H1 (cell line): ENCODE results near the gene WDR54. TPM values are rescaled to one million over a fixed set of nuclear protein-coding genes. Genes with fewer than 3 reads are reported as not detected.

Source experiments
- CTCF ChIA-PET: fragments of 300-600 bp; sonication (Branson Sonifier 250); formaldehyde crosslinking; loops from one replicate; lab custom pipeline; 2021; ENCODE audit not compliant: partially characterized antibody; lab: Charles Lee
- POLR2A ChIA-PET: fragments of 300-600 bp; sonication (Branson Sonifier 250); formaldehyde crosslinking; loops from one replicate; lab custom pipeline; 2021; ENCODE audit warnings: inconsistent platforms; ENCODE audit not compliant: partially characterized antibody; lab: Charles Lee
- DNase-seq, 2 experiments: peaks; one replicate each; pipeline versions ENCODE4 v3.0.0 to v3.0.0-alpha.2; 2010 to 2022; ENCODE audit warnings: low spot score in 2 of 2, low read depth in 1 of 2, mixed read lengths in 1 of 2
- FAIRE-seq: peaks from 2 replicates; lab custom pipeline; 2011; peaks lifted over from hg19 to GRCh38; lab: Jason Lieb, UNC
- H2AFZ ChIP-seq: 2 replicates; pipeline ENCODE4 v1.8.1; 2012; ENCODE audit warnings: low read length, inconsistent platforms
- H2AK5ac ChIP-seq: 2 replicates; pipeline ENCODE4 v1.6.1; 2013; ENCODE audit warnings: low read depth, low read length
- H2BK120ac ChIP-seq: replicated peaks from 2 replicates; pipeline ENCODE3; 2013; ENCODE audit warnings: low read depth, low read length, inconsistent platforms
- H2BK12ac ChIP-seq: 2 replicates; pipeline ENCODE4 v1.6.1; 2013; ENCODE audit warnings: low read depth, low read length
- H2BK15ac ChIP-seq: 2 replicates; pipeline ENCODE4 v1.6.1; 2013; ENCODE audit warnings: low read length
- H2BK20ac ChIP-seq: 2 replicates; pipeline ENCODE4 v1.6.1; 2013; ENCODE audit warnings: low read length
- H2BK5ac ChIP-seq: 2 replicates; pipeline ENCODE4 v1.6.1; 2013; ENCODE audit warnings: low read depth, low read length
- H3K14ac ChIP-seq: 2 replicates; pipeline ENCODE4 v1.6.1; 2013; ENCODE audit warnings: inconsistent platforms; ENCODE audit not compliant: insufficient read length
- H3K18ac ChIP-seq: 2 replicates; pipeline ENCODE4 v1.6.1; 2013; ENCODE audit warnings: low read length; ENCODE audit errors: extremely low read depth
- H3K23ac ChIP-seq: 2 replicates; pipeline ENCODE4 v1.6.1; 2013; ENCODE audit warnings: inconsistent platforms; ENCODE audit not compliant: insufficient read length
- H3K23me2 ChIP-seq: 2 replicates; pipeline ENCODE4 v1.6.1; 2013; ENCODE audit warnings: low read depth, low read length
- H3K27ac ChIP-seq: 2 replicates; pipeline ENCODE4 v1.6.1; 2011; ENCODE audit warnings: low read depth, low read length, inconsistent platforms
- H3K27me3 ChIP-seq, 4 experiments: replicated peaks in 1 of 4; 1 replicate in 1 of 4; 2 replicates in 3 of 4; pipeline versions ENCODE4 v1.6.1 to v1.8.1; 2011 to 2013; ENCODE audit warnings: low read length in 3 of 4, mild to moderate bottlenecking in 3 of 4, inconsistent platforms in 2 of 4, mixed read lengths in 2 of 4, moderate library complexity in 1 of 4; ENCODE audit not compliant: control insufficient read depth in 3 of 4, insufficient read depth in 3 of 4; ENCODE audit errors: extremely low read depth in 1 of 4
- H3K36me3 ChIP-seq, 4 experiments: 2 replicates each; pipeline versions ENCODE4 v1.6.1 to v1.8.1; 2011 to 2013; ENCODE audit warnings: mild to moderate bottlenecking in 4 of 4, low read length in 3 of 4, moderate library complexity in 2 of 4, control low read depth in 1 of 4, inconsistent platforms in 1 of 4; ENCODE audit not compliant: insufficient read depth in 4 of 4, control insufficient read depth in 2 of 4
- H3K4ac ChIP-seq: replicated peaks from 2 replicates; pipeline ENCODE3; 2013; ENCODE audit warnings: low read length, low read depth, mixed read lengths, inconsistent platforms; ENCODE audit not compliant: insufficient read length
- H3K4me1 ChIP-seq, 4 experiments: replicated peaks in 1 of 4; 1 replicate in 1 of 4; 2 replicates in 3 of 4; pipeline versions ENCODE4 v1.6.1 to v1.8.1; 2011 to 2013; ENCODE audit warnings: low read length in 3 of 4, inconsistent platforms in 2 of 4, mixed read lengths in 1 of 4; ENCODE audit not compliant: insufficient read depth in 4 of 4, control insufficient read depth in 3 of 4
- H3K4me2 ChIP-seq, 2 experiments: 2 replicates each; pipeline versions ENCODE4 v1.6.1 to v1.8.1; 2011 to 2013; ENCODE audit warnings: low read depth in 2 of 2, low read length in 2 of 2, control low read depth in 1 of 2, inconsistent platforms in 1 of 2, mild to moderate bottlenecking in 1 of 2; ENCODE audit not compliant: insufficient read depth in 1 of 2
- H3K4me3 ChIP-seq, 4 experiments: fragments of 200-600, 300-600 bp in 1 of 4; sonication (generic), shearing (Covaris generic), sonication (Bioruptor Twin) in 1 of 4; 2 replicates each; pipeline versions ENCODE4 v1.5.1 to v1.8.1; 2011 to 2016; ENCODE audit warnings: low read length in 4 of 4, low read depth in 3 of 4, control low read depth in 2 of 4, inconsistent platforms in 2 of 4, mild to moderate bottlenecking in 2 of 4, mixed read lengths in 1 of 4, moderate library complexity in 1 of 4; ENCODE audit not compliant: insufficient read depth in 2 of 4; ENCODE audit errors: extremely low read depth in 1 of 4
- H3K56ac ChIP-seq: replicated peaks from 2 replicates; pipeline ENCODE3; 2013; ENCODE audit warnings: low read depth, mild to moderate bottlenecking, mixed read lengths, low read length, inconsistent platforms; ENCODE audit not compliant: insufficient read length
- H3K79me1 ChIP-seq: 2 replicates; pipeline ENCODE4 v1.6.1; 2013; ENCODE audit warnings: low read depth, low read length, control low read depth
- H3K79me2 ChIP-seq, 2 experiments: 2 replicates each; pipeline versions ENCODE4 v1.6.1 to v1.8.1; 2012 to 2013; ENCODE audit warnings: low read length in 2 of 2, mild to moderate bottlenecking in 2 of 2, inconsistent platforms in 1 of 2; ENCODE audit not compliant: insufficient read depth in 2 of 2, control insufficient read depth in 1 of 2
- H3K9ac ChIP-seq, 4 experiments: replicated peaks in 1 of 4; 1 replicate in 1 of 4; 2 replicates in 3 of 4; pipeline versions ENCODE4 v1.6.1 to v1.8.1; 2011 to 2013; ENCODE audit warnings: low read depth in 3 of 4, low read length in 3 of 4, control low read depth in 2 of 4, mild to moderate bottlenecking in 2 of 4, moderate library complexity in 2 of 4, inconsistent platforms in 1 of 4; ENCODE audit errors: extremely low read depth in 1 of 4
- H3K9me3 ChIP-seq, 2 experiments: 2 replicates each; pipeline versions ENCODE4 v1.6.1 to v1.8.1; 2012 to 2013; ENCODE audit warnings: mild to moderate bottlenecking in 2 of 2, moderate library complexity in 2 of 2, control low read depth in 1 of 2, inconsistent platforms in 1 of 2, low read depth in 1 of 2, low read length in 1 of 2, mixed read lengths in 1 of 2; ENCODE audit not compliant: insufficient read depth in 2 of 2
- H4K20me1 ChIP-seq, 2 experiments: replicated peaks in 1 of 2; 2 replicates each; pipeline versions ENCODE3 to v1.8.1; 2011 to 2013; ENCODE audit warnings: inconsistent platforms in 2 of 2, low read length in 2 of 2, mild to moderate bottlenecking in 1 of 2; ENCODE audit not compliant: insufficient read depth in 2 of 2, control insufficient read depth in 1 of 2
- H4K5ac ChIP-seq: 2 replicates; pipeline ENCODE4 v1.6.1; 2013; ENCODE audit warnings: low read length, low read depth, mixed read lengths, inconsistent platforms; ENCODE audit not compliant: insufficient read length
- H4K8ac ChIP-seq: 2 replicates; pipeline ENCODE4 v1.8.0; 2013; ENCODE audit warnings: mild to moderate bottlenecking, moderate library complexity, low read length, inconsistent platforms; ENCODE audit not compliant: insufficient read depth; ENCODE audit errors: extremely low read depth
- H4K91ac ChIP-seq: replicated peaks from 2 replicates; pipeline ENCODE3; 2013; ENCODE audit warnings: low read length, mixed read lengths, inconsistent platforms; ENCODE audit not compliant: insufficient read length
- ASH2L ChIP-seq: fragments of 200-600, 300-600 bp; sonication (generic); IDR thresholded peaks from one replicate; pipeline ENCODE4 v1.7.1; 2017; ENCODE audit warnings: low read length
- BRCA1 ChIP-seq: IDR thresholded peaks from 2 replicates; pipeline ENCODE4 v1.6.1; 2012; ENCODE audit warnings: low read depth, low read length, improper control_type of control experiment
- GABPA ChIP-seq: IDR thresholded peaks from 2 replicates; pipeline ENCODE4 v1.6.1; 2011; ENCODE audit warnings: mild to moderate bottlenecking, low read length, moderate library complexity, borderline replicate concordance; ENCODE audit not compliant: insufficient read depth
- JUN ChIP-seq: IDR thresholded peaks from 2 replicates; pipeline ENCODE4 v1.6.1; 2011; ENCODE audit warnings: low read depth, mild to moderate bottlenecking, improper control_type of control experiment, low read length
- NRF1 ChIP-seq: IDR thresholded peaks from 2 replicates; pipeline ENCODE4 v1.6.1; 2011; ENCODE audit warnings: mild to moderate bottlenecking, low read depth, low read length, improper control_type of control experiment
- POLR2A ChIP-seq, 2 experiments: IDR thresholded peaks; 1 replicate in 1 of 2; 2 replicates in 1 of 2; pipeline ENCODE4 v1.6.1; 2011; ENCODE audit warnings: low read depth in 2 of 2, low read length in 2 of 2, mild to moderate bottlenecking in 2 of 2; ENCODE audit errors: control extremely low read depth in 1 of 2
- POLR2AphosphoS5 ChIP-seq: IDR thresholded peaks from 2 replicates; pipeline ENCODE4 v1.6.1; 2011; ENCODE audit warnings: low read depth, low read length
- POU5F1 ChIP-seq: IDR thresholded peaks from 2 replicates; pipeline ENCODE4 v1.6.1; 2011; ENCODE audit warnings: low read depth, mild to moderate bottlenecking, low read length, moderate library complexity
- RNF2 ChIP-seq: fragments of 200-900, 300-1000 bp; sonication (generic); IDR thresholded peaks from 2 replicates; pipeline ENCODE4 v1.7.1; 2016; ENCODE audit warnings: borderline replicate concordance, low read depth, mild to moderate bottlenecking, antibody characterized with exemption, low read length; ENCODE audit not compliant: poor library complexity, severe bottlenecking; ENCODE audit errors: missing control alignments
- SIN3A ChIP-seq, 2 experiments: IDR thresholded peaks in 1 of 2; conservative IDR thresholded peaks in 1 of 2; 2 replicates each; pipeline ENCODE4 v1.6.1; 2011 to 2012; ENCODE audit warnings: low read length in 2 of 2, improper control_type of control experiment in 1 of 2, low read depth in 1 of 2, mild to moderate bottlenecking in 1 of 2
- WGBS, 2 experiments: shearing (Covaris generic) in 1 of 2; methylation state at CpG; one replicate each; pipeline versions ENCODE4 v1.1.6 to v1.1.7; 2013 to 2015; ENCODE audit warnings: low lambda C conversion rate in 2 of 2, mixed read lengths in 2 of 2, inconsistent platforms in 1 of 2, low coverage in 1 of 2, missing lambda C conversion rate in 1 of 2; ENCODE audit not compliant: insufficient replicate concordance in 2 of 2, insufficient coverage in 1 of 2, insufficient read length in 1 of 2; ENCODE audit errors: extremely low coverage in 1 of 2, missing lambda C conversion rate in 1 of 2; 5-methylcytosine and 5-hydroxymethylcytosine counted together
- polyA plus RNA-seq, 7 experiments: library from polyadenylated mRNA; depleted of rRNA in 3 of 7; stranded (reverse) in 5 of 7; unstranded in 2 of 7; fragments of >200 nt in 5 of 7; fragments of 200-250 nt in 2 of 7; gene quantifications; 1 replicate in 5 of 7; 2 replicates in 1 of 7; 4 replicates in 1 of 7; pipeline versions ENCODE4 v1.2.1 to v1.2.3, GENCODE V29; 2011 to 2013; ENCODE audit warnings: missing spikeins in 2 of 7, mixed read lengths in 2 of 7
- total RNA-seq: library from RNA; stranded (reverse); fragmentation: NEBNext Ultra II Directional; extraction: Animal tissue kit (Norgen Biotek cat#: 25700); gene quantifications from 2 replicates; pipeline ENCODE4 v1.2.1, GENCODE V29; 2021
- TF ChIP-seq, protein P1 (sequence below): IDR thresholded peaks from 2 replicates; pipeline ENCODE4 v1.6.1; 2012; ENCODE audit warnings: low read length, inconsistent platforms

The WDR54 gene
- total and polyA plus RNA-seq, 2 of the 8 experiments (the other 6 are each of a cell fraction or from before 2014, with no cell fraction given) = 41.6 to 125 TPM

DNA sequence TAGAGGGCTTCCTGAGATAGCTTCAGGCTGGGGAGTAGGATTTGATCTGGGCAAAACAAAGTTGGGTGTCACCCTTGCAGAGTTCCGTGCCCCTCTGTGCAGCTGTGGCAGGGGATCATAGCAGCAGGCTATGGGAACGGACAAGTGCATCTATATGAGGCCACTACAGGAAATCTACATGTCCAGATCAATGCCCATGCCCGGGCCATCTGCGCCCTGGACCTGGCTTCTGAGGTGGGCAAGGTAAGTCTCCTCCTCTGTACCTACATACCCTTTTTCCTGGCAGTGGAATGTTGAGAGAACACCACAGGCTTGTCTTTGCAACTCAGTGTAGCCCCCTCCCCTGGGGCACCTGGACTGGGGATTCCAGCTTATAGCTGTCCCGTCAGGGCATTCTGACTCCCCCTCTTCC, 3.5 kb downstream of the WDR54 start:
- no peak for TF ChIP-seq NRF1
- TF ChIP-seq BRCA1 = no peak
- no peak for TF ChIP-seq ASH2L
- TF ChIP-seq JUN = no peak
- TF ChIP-seq POU5F1 = no peak
- TF ChIP-seq POLR2AphosphoS5 = peak; percentile 31; the same call in 1 of the 2 replicates
- no peak for TF ChIP-seq RNF2
- no peak for TF ChIP-seq GABPA
- TF ChIP-seq SIN3A (conservative IDR thresholded peaks at IDR 0.05 in 1 of 2, IDR thresholded peaks at IDR 0.05 in 1 of 2; ENCODE audit: low read depth in 1 of 2, low read length in 2 of 2) = no peak
- TF ChIP-seq, protein P1, sequence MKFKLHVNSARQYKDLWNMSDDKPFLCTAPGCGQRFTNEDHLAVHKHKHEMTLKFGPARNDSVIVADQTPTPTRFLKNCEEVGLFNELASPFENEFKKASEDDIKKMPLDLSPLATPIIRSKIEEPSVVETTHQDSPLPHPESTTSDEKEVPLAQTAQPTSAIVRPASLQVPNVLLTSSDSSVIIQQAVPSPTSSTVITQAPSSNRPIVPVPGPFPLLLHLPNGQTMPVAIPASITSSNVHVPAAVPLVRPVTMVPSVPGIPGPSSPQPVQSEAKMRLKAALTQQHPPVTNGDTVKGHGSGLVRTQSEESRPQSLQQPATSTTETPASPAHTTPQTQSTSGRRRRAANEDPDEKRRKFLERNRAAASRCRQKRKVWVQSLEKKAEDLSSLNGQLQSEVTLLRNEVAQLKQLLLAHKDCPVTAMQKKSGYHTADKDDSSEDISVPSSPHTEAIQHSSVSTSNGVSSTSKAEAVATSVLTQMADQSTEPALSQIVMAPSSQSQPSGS = no peak
- peak in 1 of 2 experiments; percentile 24; a peak in 1 of 3 replicates for TF ChIP-seq POLR2A (IDR thresholded peaks at IDR 0.05; ENCODE audit: control extremely low read depth in 1 of 2, low read depth in 2 of 2, low read length in 2 of 2)
- H4K5ac ChIP-seq = no peak overlapping the region
- 87% methylated on average over 5 of the region's 5 CpGs; no CpG with 5 or more reads in 1 of the 2 experiments for WGBS, 2 experiments
- H3K4me1 ChIP-seq = peaks cover 0 to 5% (median 3%) of the 10 kb centered on the region in 4 experiments; a peak in 3 of 7 replicates
- H3K23ac ChIP-seq = no peak overlapping the region
- POLR2A ChIA-PET = interaction anchor here (0.6 to 5.5 kb wide), 12 partner anchors 7 to 78 kb away, joined by 3 to 42 read pairs (median 5); partner anchors contain the start of genes CCDC142, MRPL53, TTC31 and WBP1
- no peak overlapping the region for H2AK5ac ChIP-seq
- no peak overlapping the region for H3K4me2 ChIP-seq
- no peaks in the 10 kb centered on the region for H3K79me2 ChIP-seq
- H3K9me3 ChIP-seq = no peaks in the 10 kb centered on the region
- FAIRE-seq (no peak), DNase-seq (no peak)
- H3K4me3 ChIP-seq = no peak overlapping the region
- no peak overlapping the region for H3K4ac ChIP-seq
- H4K20me1 ChIP-seq = peaks cover 1 to 18% of the 10 kb centered on the region in 2 experiments
- H3K9ac ChIP-seq = no peak overlapping the region
- H3K18ac ChIP-seq = no peak overlapping the region
- H3K56ac ChIP-seq = no peak overlapping the region
- CTCF ChIA-PET = interaction anchor here (0.6 to 0.9 kb wide), 2 partner anchors 14 to 47 kb away, joined by 3 read pairs; partner anchors contain the start of gene MRPL53
- 0 out of 7 replicates have a peak, but pooled peaks cover 0 to 2% (median 0%) of the 10 kb centered on the region in 4 experiments for H3K27me3 ChIP-seq
- no peak overlapping the region for H3K27ac ChIP-seq
- no peak overlapping the region for H4K8ac ChIP-seq
- H2BK5ac ChIP-seq = no peak overlapping the region
- H2BK15ac ChIP-seq = no peak overlapping the region
- H4K91ac ChIP-seq = no peak overlapping the region
- no peak overlapping the region for H2BK120ac ChIP-seq
- H2BK20ac ChIP-seq = no peak overlapping the region
- peaks cover 12 to 56% (median 39%) of the 10 kb centered on the region in 4 experiments; a peak in 7 of 8 replicates for H3K36me3 ChIP-seq
- H2BK12ac ChIP-seq = no peak overlapping the region
- H3K79me1 ChIP-seq = peaks cover 4% of the 10 kb centered on the region; the same call in 1 of the 2 replicates
- H2AFZ ChIP-seq = no peak overlapping the region
- no peak overlapping the region for H3K14ac ChIP-seq
- H3K23me2 ChIP-seq = peaks cover 10% of the 10 kb centered on the region
